Activated T-cell treated with anti-CD3 and anti-CD28 coated beads, Interleukin-2, amount 50 U/mL, for 24 hours (primary cell): ENCODE data around the gene PPDPF.
"Not testable (repeated sequence)": the region's sequence is repeated elsewhere in the genome, so short reads cannot be mapped to it uniquely, and the experiment has no call there.

ENCODE experiments used
- DNase-seq: peaks from one replicate; pipeline ENCODE4 v3.0.0-alpha.2; 2020
- H3K27ac Mint-ChIP-seq: 2 replicates; pipeline ENCODE4 v1.8.0; 2020; ENCODE audit warnings: mild to moderate bottlenecking, mixed read lengths
- H3K27me3 Mint-ChIP-seq: 2 replicates; pipeline ENCODE4 v1.8.0; 2020; ENCODE audit warnings: mixed read lengths
- H3K36me3 Mint-ChIP-seq: 2 replicates; pipeline ENCODE4 v1.8.0; 2020; ENCODE audit warnings: low read depth, mixed read lengths
- H3K4me1 Mint-ChIP-seq: 2 replicates; pipeline ENCODE4 v1.8.0; 2020; ENCODE audit warnings: low read depth, mixed read lengths
- H3K4me3 Mint-ChIP-seq: 2 replicates; pipeline ENCODE4 v1.8.0; 2020; ENCODE audit warnings: mild to moderate bottlenecking, moderate library complexity, mixed read lengths
- H3K9me3 Mint-ChIP-seq: 2 replicates; pipeline ENCODE4 v1.8.0; 2020; ENCODE audit warnings: mixed read lengths

The PPDPF gene, protein sequence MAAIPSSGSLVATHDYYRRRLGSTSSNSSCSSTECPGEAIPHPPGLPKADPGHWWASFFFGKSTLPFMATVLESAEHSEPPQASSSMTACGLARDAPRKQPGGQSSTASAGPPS

DNA sequence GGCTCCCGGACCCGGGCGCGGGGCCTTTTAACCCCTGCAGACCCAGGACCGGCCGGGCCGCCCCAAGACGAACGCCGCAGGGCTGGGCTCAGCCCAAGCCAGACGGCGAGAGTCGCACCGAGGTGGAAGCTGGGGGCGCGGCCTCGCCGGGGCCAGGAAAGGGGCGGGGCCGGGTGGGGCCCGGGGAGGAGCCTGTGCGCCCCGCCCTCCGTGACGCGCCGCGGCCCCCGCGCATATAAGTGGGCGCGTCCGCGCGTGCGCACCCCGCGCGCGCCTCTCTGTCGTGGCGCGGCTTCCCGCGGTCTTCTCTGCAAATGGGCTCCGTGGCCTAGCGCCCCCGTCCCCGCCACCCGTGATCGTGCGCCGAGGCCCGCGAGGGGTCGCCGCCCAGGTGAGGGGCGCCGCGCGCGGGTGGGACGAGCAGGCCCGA lies at the start of gene PPDPF:
PPDPF (plus strand) TSS at position 262 of the 430 bp plus-strand sequence. CDS start 544 bp downstream, outside the sequence.
- Mint-ChIP-seq H3K27ac (peak within 1 kb of the TSS; percentile 63), H3K9me3 (peaks cover 2% of the 10 kb centered on the region), H3K27me3 (no peaks in the 10 kb centered on the region), H3K36me3 (peaks cover 31% of the 10 kb centered on the region), H3K4me3 (peak within 1 kb of the TSS; percentile 82), H3K4me1 (peaks cover 11% of the 10 kb centered on the region)
- DNase-seq: peak; percentile 92

DNA sequence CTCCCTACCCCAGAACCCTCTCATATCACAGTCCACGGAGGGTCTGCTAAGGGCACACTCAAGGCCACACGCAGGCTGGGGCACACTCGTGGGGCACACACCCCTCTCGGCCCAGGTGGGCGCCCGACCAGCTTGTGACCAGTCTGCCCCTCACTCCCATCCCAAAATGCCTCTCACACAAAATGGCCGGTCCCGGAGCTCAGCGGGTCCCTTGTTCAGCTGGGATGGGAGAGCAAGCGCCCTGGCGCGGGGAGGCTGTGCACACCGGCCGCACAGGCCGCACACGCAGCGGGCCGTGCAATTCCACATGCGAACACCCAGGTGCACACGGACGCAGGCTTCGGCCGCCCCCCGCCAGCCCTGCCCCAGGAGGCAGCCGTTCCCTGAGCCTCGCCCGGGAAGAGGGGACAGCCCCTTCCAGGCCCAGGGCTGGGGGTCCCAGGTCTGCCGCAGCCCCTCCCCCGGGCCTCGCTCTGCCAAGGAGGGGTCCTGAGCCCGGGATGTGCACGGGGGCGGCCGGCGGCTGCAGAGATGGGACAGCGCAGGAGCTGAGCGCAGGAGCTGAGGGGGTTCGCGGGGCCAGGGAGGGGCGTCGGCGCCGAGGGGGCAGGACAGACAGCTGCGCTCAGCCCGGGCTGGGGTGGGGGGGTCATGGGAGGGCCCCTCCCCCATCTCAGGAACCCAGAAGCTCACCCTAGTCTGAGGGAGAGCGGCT lies 49.4 kb upstream of the PPDPF start:
- Mint-ChIP-seq H3K4me1 (peaks cover 4% of the 10 kb centered on the region), H3K27ac (no peak overlapping the region), H3K36me3 (no peaks in the 10 kb centered on the region), H3K27me3 (peaks cover 61% of the 10 kb centered on the region), H3K9me3 (no peaks in the 10 kb centered on the region), H3K4me3 (no peak overlapping the region)
- no peak for DNase-seq

DNA sequence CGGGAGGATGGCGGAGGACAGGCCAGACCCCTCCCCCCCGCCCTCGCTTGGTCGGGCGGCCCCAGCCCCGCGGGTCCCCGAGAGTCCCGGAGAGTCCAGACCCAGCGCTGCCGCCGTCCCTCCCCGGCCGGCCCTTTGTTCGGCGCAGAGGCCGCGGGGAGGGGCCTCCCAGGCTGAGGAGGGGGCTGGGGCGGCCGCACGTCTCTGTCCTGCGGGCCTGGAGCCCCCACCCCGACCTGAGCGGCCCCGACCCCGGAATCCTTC lies 48.9 kb upstream of the PPDPF start:
- no peak overlapping the region for H3K27ac Mint-ChIP-seq
- no peaks in the 10 kb centered on the region for H3K9me3 Mint-ChIP-seq
- no peaks in the 10 kb centered on the region for H3K36me3 Mint-ChIP-seq
- H3K27me3 Mint-ChIP-seq: peaks cover 65% of the 10 kb centered on the region
- H3K4me1 Mint-ChIP-seq: peaks cover 4% of the 10 kb centered on the region
- no peak overlapping the region for H3K4me3 Mint-ChIP-seq
- DNase-seq: no peak

DNA sequence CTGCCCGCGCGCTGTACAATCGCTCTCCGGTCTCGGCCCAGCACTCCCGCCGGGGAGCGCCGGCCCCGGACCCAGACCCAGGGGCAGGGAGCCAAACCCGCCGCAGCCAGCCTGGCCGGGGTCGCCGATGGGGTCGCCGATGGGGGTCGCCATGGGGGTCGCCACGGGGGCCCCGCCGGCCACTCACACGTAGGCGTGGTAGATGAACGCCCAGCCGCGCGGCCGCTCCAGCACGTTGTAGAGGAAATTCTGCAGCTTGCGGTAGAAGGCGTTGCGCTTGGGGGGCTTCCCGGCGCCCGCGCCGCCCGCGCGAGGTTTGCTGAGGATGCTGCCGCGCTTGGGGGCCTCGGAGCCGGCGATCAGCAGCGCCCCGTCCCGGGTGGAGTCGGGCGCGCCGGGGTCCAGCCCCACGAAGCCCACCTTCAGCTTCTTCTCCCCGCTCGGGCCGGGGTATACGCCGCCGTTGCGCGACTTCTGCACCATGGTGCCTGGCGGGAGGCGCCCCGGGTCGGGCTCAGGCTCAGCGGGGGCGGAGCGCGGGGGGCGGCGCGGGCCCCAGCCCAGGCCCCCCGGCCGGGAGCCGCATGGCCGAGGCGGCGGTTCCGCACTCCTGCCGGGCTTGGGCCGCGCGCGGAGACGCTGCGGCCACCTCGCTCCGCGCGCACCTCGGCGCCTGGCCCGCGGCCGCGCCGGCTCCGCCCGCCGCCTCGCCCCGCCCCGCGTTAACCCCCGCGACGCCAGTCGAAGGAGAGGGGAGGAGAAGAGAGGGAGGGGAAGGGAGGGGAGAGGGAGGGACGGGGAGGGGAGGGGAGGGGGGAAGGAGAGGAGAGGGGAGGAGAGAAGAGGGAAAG lies 48.4 kb upstream of the PPDPF start, which contains the start of gene KCNQ2:
KCNQ2 (minus strand) TSS at position 675 of the 851 bp plus-strand sequence; CDS start at position 483, 192 bp downstream.
- H3K9me3 Mint-ChIP-seq: no peaks in the 10 kb centered on the region
- peak; percentile 40 for DNase-seq
- H3K27me3 Mint-ChIP-seq: peaks cover 67% of the 10 kb centered on the region
- H3K4me1 Mint-ChIP-seq: peaks cover 4% of the 10 kb centered on the region
- no peak within 1 kb of the TSS for H3K27ac Mint-ChIP-seq
- no peaks in the 10 kb centered on the region for H3K36me3 Mint-ChIP-seq
- no peak within 1 kb of the TSS for H3K4me3 Mint-ChIP-seq

DNA sequence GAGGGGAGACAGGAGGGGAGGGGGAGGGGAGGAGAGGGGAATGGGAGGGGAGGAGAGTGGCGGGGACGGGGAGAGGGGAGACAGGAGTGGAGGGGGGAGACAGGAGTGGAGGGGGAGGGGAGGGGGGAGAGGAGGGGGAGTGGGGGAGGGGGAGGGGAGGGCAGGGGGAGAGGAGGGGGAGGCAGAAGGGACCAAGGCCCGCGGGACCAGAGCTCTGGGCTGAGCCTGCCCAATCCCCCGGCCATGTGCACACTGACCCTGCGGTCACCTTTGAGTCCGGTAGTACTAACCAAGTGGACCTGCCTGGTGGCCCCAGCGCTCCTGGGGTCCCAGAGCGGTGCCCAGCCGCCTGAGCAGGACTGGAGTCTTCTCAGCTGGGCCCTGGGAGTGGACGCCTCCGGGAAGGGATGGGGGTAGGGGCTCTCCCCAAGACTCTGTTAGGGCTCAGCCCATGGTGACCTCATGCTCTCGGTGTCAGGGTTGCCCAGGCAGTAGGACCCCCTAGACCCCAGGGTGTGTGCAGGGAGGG lies 47.6 kb upstream of the PPDPF start:
- Mint-ChIP-seq H3K36me3 (no peaks in the 10 kb centered on the region), H3K4me3 (no peak overlapping the region), H3K27me3 (peaks cover 71% of the 10 kb centered on the region), H3K4me1 (peaks cover 4% of the 10 kb centered on the region), H3K9me3 (no peaks in the 10 kb centered on the region), H3K27ac (no peak overlapping the region)
- no peak for DNase-seq

DNA sequence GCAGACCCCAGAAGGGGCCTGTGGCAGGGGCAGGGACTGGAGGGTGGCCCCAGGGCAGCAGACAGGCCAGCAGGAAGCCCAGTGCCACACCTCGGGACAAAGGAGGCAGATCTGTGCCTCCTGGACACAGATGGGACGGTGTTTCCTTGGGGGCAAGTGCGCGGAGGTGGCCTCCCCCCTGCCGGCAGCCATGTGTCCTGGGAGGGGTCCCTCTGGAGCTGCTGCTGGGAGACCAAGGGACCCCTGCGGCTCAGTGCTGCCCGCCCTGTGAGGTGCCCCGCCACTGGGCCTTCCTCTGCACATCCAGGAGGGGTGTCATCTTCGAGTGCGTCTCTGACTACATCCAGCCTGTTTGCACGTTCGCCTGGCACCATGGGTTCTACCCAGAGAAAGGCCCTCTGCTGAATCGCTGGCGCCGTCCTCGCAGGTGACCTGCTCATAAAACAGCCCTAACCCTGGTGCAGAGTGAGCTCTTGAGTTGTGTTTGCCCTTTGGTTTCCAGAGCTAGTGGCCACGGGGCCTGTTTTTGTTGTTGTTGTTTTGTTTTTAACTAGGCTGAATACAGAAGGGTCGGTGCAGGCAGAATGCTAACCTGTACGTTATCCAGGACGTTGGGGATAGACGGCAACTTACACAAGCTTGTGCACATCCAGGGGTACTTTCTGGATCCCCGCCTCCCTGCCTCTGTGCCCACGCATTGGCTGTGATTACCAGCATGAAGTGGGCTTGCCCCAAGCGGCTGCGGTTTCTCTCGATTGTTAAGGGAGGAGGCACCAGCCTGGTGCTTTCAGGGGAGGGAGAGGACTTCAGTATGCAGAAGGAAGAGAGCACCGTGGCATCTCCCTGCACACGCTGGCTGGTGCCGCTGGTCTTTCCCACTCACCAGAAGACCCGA lies 46.8 kb upstream of the PPDPF start:
- Mint-ChIP-seq H3K36me3 (no peaks in the 10 kb centered on the region), H3K4me1 (peaks cover 4% of the 10 kb centered on the region), H3K9me3 (no peaks in the 10 kb centered on the region), H3K27me3 (peaks cover 75% of the 10 kb centered on the region), H3K4me3 (no peak overlapping the region), H3K27ac (no peak overlapping the region)
- DNase-seq: no peak

DNA sequence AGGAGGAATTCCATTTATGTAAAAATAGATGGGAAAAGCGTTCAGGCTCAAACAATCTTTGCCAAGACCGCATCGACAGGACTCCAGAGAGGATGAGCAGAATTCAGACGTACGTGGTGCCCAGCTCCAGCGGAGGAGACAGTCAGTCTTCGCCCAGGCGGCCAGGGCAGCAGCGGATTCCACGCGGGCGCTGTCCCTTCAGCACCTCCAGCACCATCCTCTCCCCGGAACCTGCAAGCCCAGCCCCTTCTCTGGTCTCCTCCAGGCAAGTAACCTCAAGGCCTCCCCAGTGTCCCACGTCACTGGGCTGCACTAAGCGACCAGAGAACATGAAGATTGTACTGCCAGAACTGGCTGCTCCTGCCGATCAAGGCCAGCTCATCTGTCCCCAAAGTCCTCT lies 45.4 kb upstream of the PPDPF start:
- Mint-ChIP-seq H3K9me3 (no peaks in the 10 kb centered on the region), H3K4me3 (no peak overlapping the region), H3K27me3 (peaks cover 75% of the 10 kb centered on the region), H3K4me1 (peaks cover 4% of the 10 kb centered on the region), H3K36me3 (no peaks in the 10 kb centered on the region), H3K27ac (no peak overlapping the region)
- no peak for DNase-seq

DNA sequence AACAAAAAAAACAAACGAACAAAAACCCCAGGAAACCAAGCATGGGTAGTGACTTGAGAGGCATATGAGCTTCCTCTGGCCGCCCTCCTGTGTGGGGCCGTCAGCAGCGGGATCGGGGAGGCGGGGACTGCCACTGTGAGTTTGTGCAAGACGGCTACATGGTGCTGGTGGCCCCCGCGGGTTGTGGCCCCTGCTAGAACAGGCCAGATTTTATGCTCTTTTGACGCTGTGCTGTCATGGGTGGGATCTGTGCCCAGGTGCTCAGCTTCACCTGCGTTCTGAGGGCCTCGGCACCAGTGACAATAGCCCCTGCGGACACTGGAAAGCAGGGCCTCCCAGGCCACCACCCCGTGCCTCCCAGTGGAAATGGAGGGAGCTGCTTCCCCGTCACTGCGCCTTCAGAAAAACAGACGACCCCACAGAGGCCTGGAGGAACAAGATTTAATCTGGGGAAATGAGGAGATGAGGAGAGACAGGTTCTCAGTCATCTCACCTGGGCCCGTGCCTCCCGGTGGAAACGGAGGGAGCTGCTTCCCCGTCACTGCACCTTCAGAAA lies 43.4 kb upstream of the PPDPF start:
- peaks cover 76% of the 10 kb centered on the region for H3K27me3 Mint-ChIP-seq
- DNase-seq: no peak
- no peak overlapping the region for H3K4me3 Mint-ChIP-seq
- H3K27ac Mint-ChIP-seq: no peak overlapping the region
- H3K9me3 Mint-ChIP-seq: no peaks in the 10 kb centered on the region
- H3K36me3 Mint-ChIP-seq: no peaks in the 10 kb centered on the region
- peaks cover 4% of the 10 kb centered on the region for H3K4me1 Mint-ChIP-seq

DNA sequence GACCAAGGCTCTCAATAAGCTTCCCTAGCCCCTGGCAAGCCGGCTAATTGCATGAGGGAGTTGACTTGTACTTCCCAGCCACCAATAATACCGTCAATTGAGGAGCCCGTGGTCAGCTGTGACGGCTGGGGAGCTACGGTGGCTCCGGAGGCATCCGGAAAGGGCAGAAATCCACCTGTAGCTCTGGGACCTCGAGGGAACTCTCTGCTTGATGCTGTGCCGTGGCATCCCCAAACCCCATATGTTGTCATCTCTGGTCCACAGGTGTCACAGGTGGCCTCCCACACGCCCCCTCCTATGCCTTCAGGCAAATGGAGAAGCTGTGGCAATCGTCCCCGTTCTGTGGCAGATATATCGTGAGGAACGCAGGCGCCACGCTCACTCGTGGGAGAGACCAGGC lies 42.6 kb upstream of the PPDPF start:
- H3K36me3 Mint-ChIP-seq: no peaks in the 10 kb centered on the region
- H3K4me1 Mint-ChIP-seq: peaks cover 5% of the 10 kb centered on the region
- H3K27ac Mint-ChIP-seq: no peak overlapping the region
- no peak overlapping the region for H3K4me3 Mint-ChIP-seq
- DNase-seq: no peak
- no peaks in the 10 kb centered on the region for H3K9me3 Mint-ChIP-seq
- peaks cover 83% of the 10 kb centered on the region for H3K27me3 Mint-ChIP-seq

DNA sequence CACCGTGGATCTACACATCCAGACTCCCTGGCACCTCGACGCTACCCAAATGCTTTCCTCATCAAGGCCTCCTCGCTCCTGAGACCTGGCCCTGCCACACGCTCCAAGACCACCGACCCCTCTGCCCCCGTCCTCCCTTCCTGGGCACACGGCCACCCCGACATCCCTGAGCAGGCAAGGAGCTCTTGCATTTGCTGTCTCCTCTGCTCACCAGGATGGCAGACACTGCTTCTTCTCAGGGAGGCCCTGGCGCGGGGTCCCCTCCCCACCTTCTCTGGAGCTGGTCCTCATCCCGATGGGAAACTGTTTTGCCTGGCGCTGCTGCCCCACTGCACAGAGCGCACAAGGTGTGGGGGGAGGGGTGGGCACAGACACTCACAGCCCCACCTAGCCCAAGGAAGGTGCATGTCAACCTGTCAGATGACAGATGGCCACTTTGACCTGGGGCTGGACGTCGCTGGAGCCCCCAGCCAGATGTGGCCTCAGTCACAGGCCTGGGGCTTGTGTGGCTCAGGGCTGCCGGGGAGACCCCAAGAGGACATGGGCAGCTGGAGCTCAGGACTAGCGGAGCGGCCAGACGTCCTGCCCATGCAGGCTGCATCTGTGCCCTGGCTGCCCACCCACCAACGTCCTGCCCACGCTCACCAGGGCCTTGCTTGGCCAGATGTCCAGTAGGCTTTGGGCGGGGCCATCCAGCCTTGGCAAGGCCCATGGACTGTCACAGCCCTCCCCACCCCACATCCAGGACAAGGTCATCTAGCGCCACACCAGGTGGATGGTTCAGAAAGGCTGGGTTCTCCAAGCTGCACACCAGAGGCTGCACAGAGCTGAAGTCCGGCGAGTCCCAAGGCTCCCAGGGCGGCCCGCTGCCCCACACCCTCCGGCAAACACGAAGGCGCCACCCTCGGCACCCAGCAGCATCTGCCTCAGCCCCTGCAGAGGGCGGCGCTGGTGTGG lies 41.9 kb upstream of the PPDPF start:
- H3K9me3 Mint-ChIP-seq: no peaks in the 10 kb centered on the region
- H3K27me3 Mint-ChIP-seq: peaks cover 79% of the 10 kb centered on the region
- H3K4me1 Mint-ChIP-seq: peaks cover 6% of the 10 kb centered on the region

DNA sequence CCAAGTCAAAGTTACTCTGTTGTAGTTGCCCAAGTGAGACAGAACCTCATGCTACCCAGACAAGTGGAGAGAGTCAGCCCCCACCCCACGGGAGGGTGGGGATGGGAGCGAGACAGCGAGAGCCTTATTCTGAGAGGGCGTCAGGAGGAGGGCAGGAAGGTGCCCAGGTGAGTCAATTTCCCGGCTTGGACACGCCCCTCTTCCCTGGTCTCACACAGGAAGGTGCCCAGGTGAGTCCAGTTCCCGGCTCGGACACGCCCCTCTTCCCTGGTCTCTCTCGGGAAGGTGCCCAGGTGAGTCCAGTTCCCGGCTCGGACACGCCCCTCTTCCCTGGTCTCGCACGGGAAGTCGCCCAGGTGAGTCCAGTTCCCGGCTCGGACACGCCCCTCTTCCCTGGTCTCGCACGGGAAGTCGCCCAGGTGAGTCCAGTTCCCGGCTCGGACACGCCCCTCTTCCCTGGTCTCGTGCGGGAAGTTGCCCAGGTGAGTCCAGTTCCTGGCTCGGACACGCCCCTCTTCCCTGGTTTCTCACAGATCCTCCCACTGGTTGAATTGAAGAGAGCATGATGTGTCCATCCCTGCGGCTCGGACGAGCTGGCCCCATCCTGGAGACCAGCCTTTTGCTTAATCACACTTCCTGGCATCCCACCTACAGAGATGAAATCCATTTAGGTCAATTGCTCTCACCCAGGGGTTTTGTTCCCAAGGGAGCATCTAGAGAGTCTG lies 40.7 kb upstream of the PPDPF start:
- not testable (repeated sequence) for H3K4me1 Mint-ChIP-seq, H3K4me3 Mint-ChIP-seq, H3K9me3 Mint-ChIP-seq, DNase-seq, H3K27ac Mint-ChIP-seq, H3K36me3 Mint-ChIP-seq
- H3K27me3 Mint-ChIP-seq: peaks cover 71% of the 10 kb centered on the region

More for the DNA sequence above, 41.9 kb upstream of the PPDPF start:
- Mint-ChIP-seq H3K27ac (no peak overlapping the region), H3K4me3 (no peak overlapping the region), H3K36me3 (no peaks in the 10 kb centered on the region)
- DNase-seq: no peak

DNA sequence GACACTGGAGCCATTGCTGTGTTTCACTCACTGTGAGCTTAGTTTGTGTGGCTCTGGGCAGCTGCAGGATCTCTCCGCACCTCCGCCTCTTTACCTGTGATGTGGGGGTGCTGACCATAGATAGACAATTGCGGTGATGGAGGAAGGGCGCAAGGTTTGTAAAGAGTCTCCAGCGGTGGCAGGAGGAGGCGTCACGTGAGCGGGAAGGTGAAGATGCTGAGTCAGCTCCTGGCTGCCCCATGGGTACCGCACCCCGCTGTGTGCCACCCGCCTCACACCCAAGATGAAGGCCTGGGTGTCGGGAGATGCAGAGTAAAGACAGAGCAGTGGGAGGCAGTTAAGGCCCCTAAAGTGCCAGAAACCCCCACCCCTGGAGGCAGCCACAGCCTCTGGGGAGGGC lies 39.1 kb upstream of the PPDPF start:
- no peaks in the 10 kb centered on the region for H3K9me3 Mint-ChIP-seq
- no peak overlapping the region for H3K27ac Mint-ChIP-seq
- H3K27me3 Mint-ChIP-seq: peaks cover 60% of the 10 kb centered on the region
- no peaks in the 10 kb centered on the region for H3K36me3 Mint-ChIP-seq
- H3K4me1 Mint-ChIP-seq: peaks cover 2% of the 10 kb centered on the region
- DNase-seq: no peak
- no peak overlapping the region for H3K4me3 Mint-ChIP-seq
